ENCODE results near the gene CDK5. TPM values are rescaled to one million over a fixed set of nuclear protein-coding genes. Genes with fewer than 3 reads are reported as not detected.

CDK5 gene
- total and polyA plus RNA-seq, 9 of the 15 experiments (the other 6 are each of a cell fraction or from before 2014, with no cell fraction given): 3.2 to 38.0 (median 27.5) TPM

GRCh38 chr7:151076863-151077704, 19.4 kb upstream of the CDK5 start (continued):
- TF ChIP-seq MGA (IDR thresholded peaks at IDR 0.05): no peak
- TF ChIP-seq PPARD (CRISPR knock-in tag; IDR thresholded peaks at IDR 0.05): no peak
- no peak for TF ChIP-seq GMEB1 (CRISPR knock-in tag; IDR thresholded peaks at IDR 0.05)
- TF ChIP-seq MTF1 (CRISPR knock-in tag; IDR thresholded peaks at IDR 0.05; ENCODE audit: borderline replicate concordance): no peak
- TF ChIP-seq PHB (CRISPR knock-in tag; IDR thresholded peaks at IDR 0.05): 0 out of 2 replicates have a peak, but pooled peaks have one; percentile 35
- TF ChIP-seq ESRRB (CRISPR knock-in tag; IDR thresholded peaks at IDR 0.05; ENCODE audit: borderline replicate concordance): 0 out of 2 replicates have a peak, but pooled peaks have one; percentile 78
- peak; percentile 72 for TF ChIP-seq RBFOX2 (IDR thresholded peaks at IDR 0.05; ENCODE audit: low read depth, low read length)
- TF ChIP-seq CHD1 (IDR thresholded peaks at IDR 0.05; ENCODE audit: low read length): no peak
- TF ChIP-seq ZNF583 (CRISPR knock-in tag; IDR thresholded peaks at IDR 0.05): no peak
- TF ChIP-seq, protein P1, sequence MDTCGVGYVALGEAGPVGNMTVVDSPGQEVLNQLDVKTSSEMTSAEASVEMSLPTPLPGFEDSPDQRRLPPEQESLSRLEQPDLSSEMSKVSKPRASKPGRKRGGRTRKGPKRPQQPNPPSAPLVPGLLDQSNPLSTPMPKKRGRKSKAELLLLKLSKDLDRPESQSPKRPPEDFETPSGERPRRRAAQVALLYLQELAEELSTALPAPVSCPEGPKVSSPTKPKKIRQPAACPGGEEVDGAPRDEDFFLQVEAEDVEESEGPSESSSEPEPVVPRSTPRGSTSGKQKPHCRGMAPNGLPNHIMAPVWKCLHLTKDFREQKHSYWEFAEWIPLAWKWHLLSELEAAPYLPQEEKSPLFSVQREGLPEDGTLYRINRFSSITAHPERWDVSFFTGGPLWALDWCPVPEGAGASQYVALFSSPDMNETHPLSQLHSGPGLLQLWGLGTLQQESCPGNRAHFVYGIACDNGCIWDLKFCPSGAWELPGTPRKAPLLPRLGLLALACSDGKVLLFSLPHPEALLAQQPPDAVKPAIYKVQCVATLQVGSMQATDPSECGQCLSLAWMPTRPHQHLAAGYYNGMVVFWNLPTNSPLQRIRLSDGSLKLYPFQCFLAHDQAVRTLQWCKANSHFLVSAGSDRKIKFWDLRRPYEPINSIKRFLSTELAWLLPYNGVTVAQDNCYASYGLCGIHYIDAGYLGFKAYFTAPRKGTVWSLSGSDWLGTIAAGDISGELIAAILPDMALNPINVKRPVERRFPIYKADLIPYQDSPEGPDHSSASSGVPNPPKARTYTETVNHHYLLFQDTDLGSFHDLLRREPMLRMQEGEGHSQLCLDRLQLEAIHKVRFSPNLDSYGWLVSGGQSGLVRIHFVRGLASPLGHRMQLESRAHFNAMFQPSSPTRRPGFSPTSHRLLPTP (IDR thresholded peaks at IDR 0.05; ENCODE audit: borderline replicate concordance, extremely low read depth, insufficient read length): no peak
- TF ChIP-seq ZNF354B (CRISPR knock-in tag; IDR thresholded peaks at IDR 0.05): no peak

All from K562 (cell line).